K562 (cell line): Measurements from ENCODE around the gene ZNF366. TPM values are rescaled to one million over a fixed set of nuclear protein-coding genes. Genes with fewer than 3 reads are reported as not detected.

ENCODE experiments used
- ATAC-seq: fragments of 200-7000 bp; cut with Tn5 transposase; 3 replicates; pipeline ENCODE4 v1.9.1; 2020; ENCODE audit warnings: moderate library complexity
- BruUV-seq: library from RNA; stranded (reverse); fragments of 400-500 nt; replicated peaks from 2 replicates; lab custom pipeline; 2021; lab: Mats Ljungman, UMichigan
- CTCF ChIA-PET: fragments of 300-600 bp; formaldehyde crosslinking; extraction: SDS; loops from one replicate; lab custom pipeline; 2021; ENCODE audit warnings: low intra/inter-chr PET ratio; lab: Yijun Ruan, JAX
- POLR2A ChIA-PET: fragments of 300-600, 350-650 bp; sonication (Branson Sonifier 250); formaldehyde crosslinking; extraction: SDS; loops from one replicate; lab custom pipeline; 2021; ENCODE audit warnings: antibody characterized with exemption, inconsistent platforms; lab: Yijun Ruan, JAX
- DNase-seq, 4 experiments: peaks; one replicate each; pipeline versions ENCODE4 v3.0.0 to v3.0.0-alpha.2; 2011 to 2018; ENCODE audit warnings: low spot score in 3 of 4, mixed read lengths in 3 of 4; ENCODE audit errors: extremely low read depth in 1 of 4
- FAIRE-seq: peaks from 2 replicates; lab custom pipeline; 2011; peaks lifted over from hg19 to GRCh38; lab: Jason Lieb, UNC
- H2AFZ ChIP-seq: 2 replicates; pipeline ENCODE4 v1.6.0; 2011; ENCODE audit warnings: low read depth, low read length, control low read depth, inconsistent platforms
- H3K27ac ChIP-seq: fragments of 200-600 bp; 3 replicates; pipeline ENCODE4 v1.8.0; 2011; ENCODE audit warnings: low read depth, mild to moderate bottlenecking, control low read depth, inconsistent platforms, low read length, moderate library complexity, mixed read lengths; ENCODE audit errors: extremely low read depth
- H3K27me3 ChIP-seq, 2 experiments: fragments of 300-600 bp in 1 of 2; 2 replicates in 1 of 2; 3 replicates in 1 of 2; pipeline versions ENCODE4 v1.6.0 to v1.8.0; 2011; ENCODE audit warnings: inconsistent platforms in 2 of 2, low read length in 2 of 2, mild to moderate bottlenecking in 1 of 2, mixed read lengths in 1 of 2, moderate library complexity in 1 of 2; ENCODE audit not compliant: control insufficient read depth in 2 of 2, insufficient read depth in 2 of 2
- H3K36me3 ChIP-seq: fragments of 300-600 bp; 3 replicates; pipeline ENCODE4 v1.8.0; 2011; ENCODE audit warnings: mild to moderate bottlenecking, low read length, inconsistent platforms; ENCODE audit not compliant: control insufficient read depth, insufficient read depth
- H3K4me1 ChIP-seq, 2 experiments: fragments of 200-600 bp in 1 of 2; replicated peaks in 1 of 2; 2 replicates in 1 of 2; 3 replicates in 1 of 2; pipeline versions ENCODE4 v1.5.1 to v1.8.0; 2011; ENCODE audit warnings: inconsistent platforms in 2 of 2, low read length in 2 of 2, mild to moderate bottlenecking in 1 of 2, mixed read lengths in 1 of 2, moderate library complexity in 1 of 2; ENCODE audit not compliant: control insufficient read depth in 2 of 2, insufficient read depth in 2 of 2
- H3K4me2 ChIP-seq: 2 replicates; pipeline ENCODE4 v1.6.1; 2011; ENCODE audit warnings: low read length, control low read depth, inconsistent platforms, mixed read lengths; ENCODE audit not compliant: insufficient read depth
- H3K4me3 ChIP-seq: fragments of 200-600 bp; sonication (generic), shearing (Covaris generic); 2 replicates; pipeline ENCODE4 v1.5.1; 2016; ENCODE audit warnings: control low read depth, inconsistent platforms
- H3K79me2 ChIP-seq: fragments of 200-600 bp; 3 replicates; pipeline ENCODE4 v1.8.0; 2011; ENCODE audit warnings: low read length, inconsistent platforms; ENCODE audit not compliant: control insufficient read depth, insufficient read depth
- H3K9ac ChIP-seq, 2 experiments: 2 replicates each; pipeline versions ENCODE4 v1.6.0 to v1.6.1; 2011; ENCODE audit warnings: low read depth in 2 of 2, low read length in 2 of 2, control low read depth in 1 of 2, inconsistent platforms in 1 of 2, mild to moderate bottlenecking in 1 of 2, mixed read lengths in 1 of 2; ENCODE audit not compliant: insufficient read depth in 1 of 2
- H3K9me1 ChIP-seq: one replicate; pipeline ENCODE4 v1.6.0; 2011; ENCODE audit warnings: inconsistent platforms, mild to moderate bottlenecking, low read length, moderate library complexity; ENCODE audit not compliant: control insufficient read depth, insufficient read depth
- H3K9me3 ChIP-seq: replicated peaks from 2 replicates; pipeline ENCODE4 v1.5.1; 2011; ENCODE audit warnings: low read depth, low read length, inconsistent platforms; ENCODE audit not compliant: control insufficient read depth, insufficient read depth
- H4K20me1 ChIP-seq: replicated peaks from 2 replicates; pipeline ENCODE4 v1.6.1; 2011; ENCODE audit warnings: low read length, inconsistent platforms, mixed read lengths; ENCODE audit not compliant: control insufficient read depth, insufficient read depth
- ATF4 ChIP-seq: fragments of 450-650 bp; formaldehyde crosslinking; IDR thresholded peaks from 2 replicates; pipeline ENCODE4 v1.4.0; 2022; ENCODE audit warnings: mild to moderate bottlenecking, moderate library complexity
- CC2D1A ChIP-seq: fragments of 450-650 bp; IDR thresholded peaks from 2 replicates; pipeline ENCODE4 v1.6.1; 2017; ENCODE audit warnings: mild to moderate bottlenecking
- CREB3 ChIP-seq: fragments of 450-650 bp; conservative IDR thresholded peaks from 2 replicates; pipeline ENCODE4 v1.6.1; 2016; ENCODE audit warnings: missing genetic modification characterization, low read depth, mild to moderate bottlenecking, missing compliant biosample characterization, moderate library complexity
- GATA2 ChIP-seq: sonication (generic); formaldehyde crosslinking; IDR thresholded peaks from 2 replicates; pipeline ENCODE4 v1.4.0; 2020; ENCODE audit warnings: mild to moderate bottlenecking, missing genetic modification reagents
- HMGN3 ChIP-seq: IDR thresholded peaks from 2 replicates; pipeline ENCODE4 v1.6.1; 2011; ENCODE audit warnings: borderline replicate concordance, low read depth, mild to moderate bottlenecking, mixed read lengths, low read length; ENCODE audit not compliant: insufficient read length; ENCODE audit errors: extremely low read depth
- HNRNPH1 ChIP-seq: fragments of 200-400 bp; formaldehyde crosslinking; optimal IDR thresholded peaks from 2 replicates; pipeline ENCODE3; 2017; ENCODE audit warnings: low read depth, mild to moderate bottlenecking, low read length, moderate library complexity
- MBD2 ChIP-seq: sonication (generic); IDR thresholded peaks from 2 replicates; pipeline ENCODE4 v1.6.1; 2016; ENCODE audit warnings: low read depth, borderline replicate concordance
- NFE2 ChIP-seq: IDR thresholded peaks from 2 replicates; pipeline ENCODE4 v1.6.1; 2014; ENCODE audit warnings: antibody characterized with exemption, low read depth
- POLR3G ChIP-seq: IDR thresholded peaks from 2 replicates; pipeline ENCODE4 v1.6.1; 2011; ENCODE audit not compliant: insufficient read length, insufficient replicate concordance; ENCODE audit errors: extremely low read depth
- PTBP1 ChIP-seq: fragments of 200-400 bp; formaldehyde crosslinking; IDR thresholded peaks from 2 replicates; pipeline ENCODE4 v1.6.1; 2017; ENCODE audit warnings: low read depth, low read length
- SMAD1 ChIP-seq: fragments of 150-350 bp; IDR thresholded peaks from 2 replicates; pipeline ENCODE4 v1.6.1; 2014; ENCODE audit warnings: low read length, low read depth; ENCODE audit not compliant: partially characterized antibody
- TAF15 ChIP-seq: fragments of 200-400 bp; formaldehyde crosslinking; IDR thresholded peaks from 2 replicates; pipeline ENCODE4 v1.6.1; 2017; ENCODE audit warnings: mild to moderate bottlenecking, low read depth, low read length, moderate library complexity
- UBTF ChIP-seq, 2 experiments: IDR thresholded peaks; 2 replicates each; pipeline ENCODE4 v1.6.1; 2012; ENCODE audit warnings: improper control_type of control experiment in 2 of 2, low read depth in 2 of 2, low read length in 2 of 2, borderline replicate concordance in 1 of 2
- ZNF174 ChIP-seq: fragments of 250-450 bp; sonication (Bioruptor Pico); IDR thresholded peaks from 2 replicates; pipeline ENCODE4 v1.4.0; 2020; ENCODE audit warnings: mild to moderate bottlenecking
- ZNF79 ChIP-seq: fragments of 250-450 bp; sonication (Bioruptor Pico); IDR thresholded peaks from 2 replicates; pipeline ENCODE4 v1.4.0; 2020; ENCODE audit warnings: low read depth, mild to moderate bottlenecking, moderate library complexity
- WGBS: fragments of 100-300 bp; shearing (Covaris generic); methylation state at CpG from one replicate; pipeline ENCODE4 v1.1.6; 2016; ENCODE audit warnings: low coverage, mixed read lengths; ENCODE audit not compliant: insufficient coverage; ENCODE audit errors: missing lambda C conversion rate; 5-methylcytosine and 5-hydroxymethylcytosine counted together
- in situ Hi-C: fragments of 300-500 bp; cut with MboI; formaldehyde crosslinking; loops from 4 replicates; pipeline ENCODE4 v1.15.0; 2018; ENCODE audit warnings: inconsistent platforms, mixed read lengths
- intact Hi-C: fragments of 100-400 bp; cut with micrococcal nuclease; formaldehyde crosslinking; loops from 2 replicates; pipeline ENCODE4 v1.14.2; 2022
- polyA plus RNA-seq, 8 experiments: library from polyadenylated mRNA; depleted of rRNA in 4 of 8; stranded (reverse) in 5 of 8; unstranded in 3 of 8; fragments of >200 nt; fragmentation: Nextera tagmentation in 2 of 8; fragmentation: Illumina TruSeq in 1 of 8; extraction: Ambion mirVana in 2 of 8; extraction: Trizol in 1 of 8; gene quantifications; 2 replicates each; pipeline versions ENCODE4 v1.2.1 to v1.2.3, GENCODE V29; 2011 to 2014; ENCODE audit warnings: inconsistent platforms in 1 of 8, missing spikeins in 1 of 8
- total RNA-seq, 7 experiments: library from RNA; depleted of rRNA in 6 of 7; stranded (reverse); fragments of >200 nt in 6 of 7; fragmentation: Illumina TruSeq in 2 of 7; extraction: Trizol in 2 of 7; gene quantifications; 2 replicates each; pipeline versions ENCODE4 v1.2.1 to v1.2.3, GENCODE V29; 2011 to 2021; ENCODE audit warnings: low replicate concordance in 1 of 7

Gene ZNF366
- total and polyA plus RNA-seq, 9 of the 15 experiments (the other 6 are each of a cell fraction or from before 2014, with no cell fraction given), result not detected

DNA sequence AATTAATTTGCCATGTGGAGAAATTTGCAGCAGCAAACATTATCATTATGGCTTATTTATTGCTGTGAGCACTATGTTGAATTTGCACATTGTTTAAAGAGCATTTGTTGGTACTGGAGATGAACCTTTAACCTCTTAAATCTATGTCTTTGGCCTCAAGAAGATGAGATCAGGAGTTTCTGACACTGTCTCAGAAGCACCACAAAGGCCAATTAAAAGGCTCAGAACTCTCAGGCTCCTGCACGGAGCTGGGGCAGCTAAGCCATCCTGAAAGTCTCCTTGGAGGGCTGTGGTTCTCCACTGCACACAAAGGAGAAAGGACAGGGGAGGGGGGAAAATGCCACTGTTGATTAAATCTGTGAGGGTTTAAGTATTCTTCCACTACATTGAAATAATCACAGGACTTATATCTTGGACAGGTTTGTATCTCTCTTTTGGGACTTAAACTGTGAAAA lies 33.1 kb downstream of the ZNF366 start:
- Histone ChIP-seq H2AFZ (no peak overlapping the region), H3K27me3 (no peaks in the 10 kb centered on the region), H3K4me3 (no peak overlapping the region), H3K4me2 (no peak overlapping the region), H3K36me3 (no peaks in the 10 kb centered on the region), H3K9me3 (no peaks in the 10 kb centered on the region), H3K4me1 (peaks cover 0 to 15% of the 10 kb centered on the region in 2 experiments; a peak in 2 of 5 replicates), H3K9ac (no peak overlapping the region), H3K79me2 (no peaks in the 10 kb centered on the region), H4K20me1 (no peaks in the 10 kb centered on the region), H3K9me1 (no peaks in the 10 kb centered on the region), H3K27ac (no peak overlapping the region)
- ChIA-PET POLR2A (interaction anchor here (0.7 kb wide), 1 partner anchor 375 kb away, joined by 3 read pairs; no protein-coding TSS in a partner anchor), CTCF (no interaction called here)
- intact Hi-C loops, result no loop called here
- DNase-seq (no peak), FAIRE-seq (no peak), ATAC-seq (no peak)
- no peak for TF ChIP-seq CC2D1A
- TF ChIP-seq MBD2, result no peak
- TF ChIP-seq TAF15, result no peak
- no peak for TF ChIP-seq ZNF174
- TF ChIP-seq POLR3G, result no peak
- no peak for TF ChIP-seq ZNF79 (CRISPR knock-in tag)
- TF ChIP-seq GATA2 (CRISPR knock-in tag), result no peak
- no peak for TF ChIP-seq UBTF (IDR thresholded peaks at IDR 0.05; ENCODE audit: borderline replicate concordance in 1 of 2, low read depth in 2 of 2, low read length in 2 of 2)
- no peak for TF ChIP-seq HMGN3
- no peak for TF ChIP-seq SMAD1
- TF ChIP-seq NFE2, result no peak
- no peak for TF ChIP-seq HNRNPH1
- no peak for TF ChIP-seq PTBP1
- TF ChIP-seq CREB3 (tag), result no peak
- no peak for TF ChIP-seq ATF4
- 11% methylated on average over 1 of the region's 1 CpG for WGBS
- in situ Hi-C loops, result no loop called here
- no TSS peak for BruUV-seq
